CD4-positive, alpha-beta T cell treated with Interleukin-12 subunit alpha and Interleukin-12 subunit beta, for 1 hour (primary cell): ENCODE data around the gene GRIK5.
"Not testable (repeated sequence)": the region's sequence is repeated elsewhere in the genome, so short reads cannot be mapped to it uniquely, and the experiment has no call there.

Source experiments
- DNase-seq: peaks from one replicate; pipeline ENCODE4 v3.0.0-alpha.2; 2020

Gene GRIK5

DNA sequence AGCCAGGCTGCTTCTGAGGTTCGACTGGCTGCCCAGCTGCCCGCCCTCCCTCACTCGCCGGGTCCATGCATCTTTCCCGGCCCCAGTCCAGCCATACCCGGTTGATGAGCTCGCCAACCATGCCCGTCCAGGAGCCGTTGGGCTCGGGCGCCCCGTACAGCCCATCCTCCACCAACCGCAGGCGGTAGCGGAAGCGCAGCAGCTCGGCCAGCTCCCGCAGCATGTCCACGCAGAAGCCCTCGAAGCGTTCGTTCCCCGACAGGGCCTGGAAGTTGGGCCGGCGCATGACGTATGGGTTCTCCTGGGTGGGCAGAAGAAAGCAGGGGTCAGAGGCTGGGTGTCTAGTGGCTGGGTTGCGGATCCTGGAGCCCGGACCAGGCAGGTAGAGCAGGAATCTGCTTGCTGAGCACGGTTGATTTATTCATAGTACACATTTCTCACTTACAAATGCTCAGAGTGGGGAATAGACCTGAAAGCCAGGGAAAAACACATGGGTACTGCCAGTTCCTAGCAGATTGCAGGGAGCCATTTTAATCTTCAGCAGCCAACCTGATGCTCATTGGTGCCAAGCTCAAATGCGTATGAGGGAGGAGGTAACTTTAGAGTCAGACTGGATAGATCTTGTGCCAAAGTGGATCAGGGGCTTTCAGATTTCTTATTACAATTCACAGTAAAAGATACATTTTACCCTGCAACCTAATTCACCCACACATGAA, 27.4 kb downstream of the GRIK5 start:
- DNase-seq = no peak

DNA sequence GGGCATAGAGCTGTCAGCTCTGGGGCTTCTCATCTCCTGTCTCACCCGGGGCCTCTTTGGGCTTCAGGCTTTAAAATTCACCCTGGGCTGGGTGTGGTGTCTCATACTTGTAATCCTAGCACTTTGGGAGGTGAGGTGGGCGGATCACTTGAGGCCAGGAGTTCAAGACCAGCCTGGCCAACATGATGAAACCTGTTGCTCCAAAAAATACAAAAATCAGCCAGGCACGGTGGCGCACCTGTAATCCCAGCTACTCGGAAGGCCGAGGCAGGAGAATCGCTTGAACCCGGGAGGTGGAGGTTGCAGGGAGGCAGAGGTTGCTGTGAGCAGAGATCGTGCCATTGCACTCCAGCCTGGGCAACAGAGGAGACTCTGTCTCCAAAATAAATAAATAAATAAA, 29.5 kb downstream of the GRIK5 start:
- DNase-seq = not testable (repeated sequence)

DNA sequence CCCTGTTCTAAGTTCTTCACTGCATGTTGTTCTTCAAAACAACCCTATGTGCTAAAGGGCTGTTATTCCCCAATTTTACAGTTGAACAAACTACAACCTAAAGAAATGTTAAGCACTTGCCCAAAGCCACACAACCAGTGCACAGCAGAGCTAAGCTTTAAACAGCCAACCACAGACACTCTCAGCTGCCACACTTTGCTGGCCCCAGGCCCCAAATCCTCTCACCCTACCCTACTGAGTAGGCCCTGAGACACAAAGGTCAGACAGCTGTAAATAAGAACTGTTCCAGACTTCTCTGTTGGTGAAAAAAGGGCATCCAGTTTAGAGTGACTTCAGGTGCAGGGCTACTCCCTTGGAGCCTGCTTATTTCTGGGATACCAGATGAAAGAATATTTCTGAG, 30.0 kb downstream of the GRIK5 start:
- DNase-seq = no peak

DNA sequence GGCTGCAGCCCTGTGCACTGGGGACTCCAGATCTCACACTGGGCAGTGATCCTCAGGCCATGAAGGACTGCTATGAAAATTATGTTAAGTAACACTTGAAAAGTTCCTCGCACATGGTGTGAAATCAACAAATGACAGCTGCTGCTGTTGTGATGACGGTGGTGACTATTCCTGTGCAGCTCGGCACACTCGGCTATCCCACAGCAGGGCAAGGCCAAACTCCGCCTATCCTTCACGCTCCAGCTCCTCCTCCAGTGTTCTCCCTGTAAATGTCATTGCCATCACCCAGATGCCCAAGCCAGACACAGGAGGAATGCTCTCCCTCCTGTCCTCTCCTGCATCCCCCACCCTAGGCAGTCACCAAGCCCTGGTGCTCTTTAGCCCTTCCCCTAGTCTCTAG, 31.3 kb downstream of the GRIK5 start:
- DNase-seq = no peak

DNA sequence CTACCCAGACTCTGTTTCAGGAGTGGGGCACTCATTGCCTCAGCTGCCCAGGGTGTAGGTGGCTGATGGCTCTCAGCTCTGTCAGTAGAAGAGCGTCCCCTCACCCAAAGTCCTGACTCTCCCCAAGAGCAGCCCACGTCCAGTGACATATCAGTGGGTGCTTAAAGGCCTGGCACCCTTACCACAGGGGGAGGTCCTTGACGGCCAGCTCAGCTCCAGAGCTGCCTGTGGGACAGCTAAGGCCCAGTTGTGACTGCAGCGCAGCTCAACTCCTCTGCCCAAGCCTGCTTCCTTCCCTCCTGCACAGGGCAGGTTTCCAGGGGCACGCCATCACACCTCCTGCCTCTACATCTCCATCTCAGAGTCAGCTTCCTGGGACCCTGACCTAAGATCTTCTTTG, 32.4 kb downstream of the GRIK5 start:
- DNase-seq = no peak

DNA sequence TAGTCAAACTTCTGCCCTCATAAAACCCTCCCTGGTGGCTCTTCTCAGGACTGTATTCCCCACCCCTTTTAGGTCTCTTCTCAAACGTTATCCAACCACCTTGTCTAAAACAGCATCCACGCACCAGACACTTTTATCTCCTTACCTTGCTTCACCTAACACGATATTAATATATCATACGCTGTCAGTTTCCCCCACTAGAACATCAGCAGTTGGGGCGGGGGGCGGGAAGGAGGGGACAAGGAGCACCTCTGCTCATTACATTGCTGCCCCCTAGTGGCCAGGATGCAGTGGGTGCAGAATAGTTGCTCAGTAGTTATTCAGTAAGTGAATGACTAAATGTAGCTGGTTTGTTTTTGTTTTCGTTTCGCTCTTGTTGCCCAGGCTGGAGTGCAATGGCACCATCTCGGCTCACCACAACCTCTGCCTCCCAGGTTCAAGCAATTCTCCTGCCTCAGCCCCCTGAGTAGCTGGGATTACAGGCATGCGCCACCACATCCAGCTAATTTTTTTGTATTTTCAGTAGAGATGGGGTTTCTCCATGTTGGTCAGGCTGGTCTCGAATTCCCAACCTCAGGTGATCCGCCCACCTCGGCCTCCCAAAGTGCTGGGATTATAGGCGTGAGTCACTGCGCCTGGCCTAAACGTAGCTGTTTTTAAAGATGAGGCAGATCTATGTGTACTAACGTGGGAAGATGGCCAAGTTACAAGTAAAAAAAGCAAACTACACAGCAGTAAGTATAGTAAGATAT, 35.2 kb downstream of the GRIK5 start:
- DNase-seq = peak; percentile 74

DNA sequence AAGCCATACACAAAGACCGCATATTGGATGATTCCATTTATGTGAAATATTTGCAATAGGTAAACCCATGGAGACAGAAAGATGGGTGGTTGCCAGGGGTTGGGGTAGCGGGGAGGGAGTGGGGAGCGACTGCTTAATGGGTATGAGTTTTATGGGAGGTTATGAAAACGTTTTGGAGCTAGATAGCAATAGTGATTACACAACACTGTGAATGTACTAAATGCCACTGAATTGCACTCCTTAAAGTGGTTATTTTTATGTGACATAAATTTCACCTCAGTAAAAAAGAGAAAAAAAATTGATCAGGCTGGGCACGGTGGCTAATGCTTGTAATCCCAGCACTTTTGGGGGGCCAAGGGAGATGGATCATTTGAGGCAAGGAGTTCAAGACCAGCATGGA, 36.6 kb downstream of the GRIK5 start:
- no peak for DNase-seq

DNA sequence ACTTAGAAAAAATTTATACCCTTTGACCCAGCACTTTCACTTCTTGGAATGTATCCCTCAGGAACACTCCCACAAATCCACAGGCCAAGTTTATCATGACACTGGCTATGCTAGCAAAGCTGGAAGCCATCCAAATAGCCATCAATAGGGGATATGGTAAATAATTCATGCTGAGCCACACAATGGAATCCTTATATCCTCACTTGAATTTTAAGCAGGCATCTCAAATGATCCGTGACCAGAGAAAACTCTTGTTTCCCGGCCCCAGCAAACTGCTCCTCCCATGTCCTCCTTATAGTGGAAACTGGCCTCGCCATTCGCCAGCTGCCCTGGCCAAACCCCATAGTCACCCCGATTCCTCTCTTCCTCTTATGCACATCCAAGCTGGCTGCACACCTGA, 37.6 kb downstream of the GRIK5 start:
- DNase-seq = no peak

DNA sequence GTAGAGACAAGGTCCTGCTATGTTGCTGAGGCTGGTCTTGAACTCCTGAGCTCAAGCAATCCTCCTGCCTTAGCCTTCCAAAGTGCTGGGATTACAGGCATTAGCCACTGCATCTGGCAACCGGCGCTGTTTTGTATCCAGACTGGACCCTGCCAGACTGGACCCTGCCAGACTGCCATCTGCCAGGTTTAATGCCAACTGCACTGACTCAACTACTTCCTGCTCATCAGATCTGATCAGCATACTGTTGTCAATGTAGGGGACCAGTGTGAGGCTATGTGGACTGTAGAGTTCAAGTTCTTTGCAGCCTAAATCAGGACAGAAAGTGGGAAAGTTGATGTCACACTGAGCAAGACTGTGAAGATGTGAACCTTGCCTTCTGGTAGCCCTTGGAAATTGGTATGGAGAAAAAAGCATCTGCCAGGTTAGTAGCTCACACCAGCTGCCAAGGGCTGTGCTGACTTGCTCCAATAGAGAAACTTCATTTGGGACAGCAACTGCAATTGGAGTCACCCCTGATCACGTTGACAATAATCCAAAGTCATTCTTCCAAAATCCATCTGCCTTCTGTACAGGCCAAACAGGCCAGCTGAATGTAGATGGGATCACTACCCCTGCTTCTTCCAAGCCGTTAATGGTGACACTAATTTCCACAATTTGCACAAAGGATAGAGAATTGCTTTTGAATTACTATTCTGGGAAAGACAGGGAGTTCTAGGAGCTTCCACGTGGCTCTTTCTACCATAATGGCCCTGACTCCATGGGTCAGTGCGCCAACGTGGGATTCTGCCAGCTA, 39.2 kb downstream of the GRIK5 start:
- no peak for DNase-seq

DNA sequence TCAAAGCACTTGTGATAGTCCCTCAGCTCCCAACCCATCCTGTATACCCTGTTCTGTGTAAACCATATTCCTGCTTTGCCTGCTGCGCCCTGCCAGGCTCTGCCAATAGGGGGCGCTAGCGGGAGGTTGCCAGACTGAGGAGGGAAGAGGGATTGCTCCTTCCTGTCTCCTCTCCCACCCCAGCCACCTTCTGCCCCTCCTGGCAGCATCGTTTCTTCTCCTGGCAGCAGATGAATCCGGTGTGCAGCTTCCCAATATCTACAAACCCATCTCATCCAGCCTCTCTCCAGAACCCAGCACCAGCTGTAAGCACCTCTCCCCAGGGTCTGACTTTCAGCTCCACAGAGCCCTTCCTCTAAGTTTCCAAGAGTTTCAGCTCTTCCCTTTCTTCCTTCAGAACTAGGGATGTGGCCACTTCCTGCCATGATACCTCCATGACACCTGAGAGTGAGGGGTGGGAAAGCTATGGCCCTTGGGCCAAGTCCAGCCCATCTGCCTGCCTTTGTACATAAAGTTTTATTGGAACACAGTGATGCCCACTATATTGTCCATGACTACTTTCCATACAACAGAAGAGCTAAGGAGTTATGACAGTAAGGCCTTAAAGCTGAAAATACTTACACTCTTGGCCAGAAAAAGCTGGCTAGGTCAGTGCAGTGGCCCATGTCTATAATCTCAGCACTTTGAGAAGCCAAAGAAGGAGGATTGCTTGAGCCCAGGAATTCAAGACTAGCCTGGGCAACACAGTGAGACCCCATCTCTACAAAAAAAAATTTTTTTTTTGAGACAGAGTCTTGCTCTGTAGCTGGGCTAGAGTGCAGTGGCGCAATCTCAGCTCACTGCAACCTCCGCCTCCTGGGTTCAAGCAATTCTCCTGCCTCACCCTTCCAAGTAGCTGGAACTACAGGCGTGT, 41.4 kb downstream of the GRIK5 start:
- peak; percentile 11 for DNase-seq

DNA sequence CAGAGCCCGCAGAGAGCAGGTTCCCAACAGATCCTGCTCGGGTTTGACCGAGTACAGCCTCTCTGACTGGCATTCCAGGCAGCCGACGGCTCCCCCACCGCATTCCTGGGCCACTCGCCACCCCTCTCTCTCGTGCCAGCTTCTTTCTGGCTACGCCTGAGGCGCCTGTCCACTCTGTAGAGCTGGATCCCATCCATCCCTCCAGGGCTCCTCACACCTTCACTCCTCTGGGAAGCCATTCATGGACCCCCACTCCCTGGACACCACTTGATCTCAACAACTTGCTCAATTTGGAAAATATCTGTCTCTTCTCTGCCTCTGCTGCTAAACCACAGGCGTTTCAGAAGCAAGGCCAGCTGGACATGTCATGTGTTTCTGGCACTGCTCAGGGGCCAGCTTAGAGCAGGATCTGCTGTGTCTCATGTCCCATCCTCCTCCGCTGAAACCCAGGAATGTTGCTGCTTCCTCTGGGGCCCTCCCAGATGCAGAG, 45.3 kb downstream of the GRIK5 start:
- DNase-seq = no peak

DNA sequence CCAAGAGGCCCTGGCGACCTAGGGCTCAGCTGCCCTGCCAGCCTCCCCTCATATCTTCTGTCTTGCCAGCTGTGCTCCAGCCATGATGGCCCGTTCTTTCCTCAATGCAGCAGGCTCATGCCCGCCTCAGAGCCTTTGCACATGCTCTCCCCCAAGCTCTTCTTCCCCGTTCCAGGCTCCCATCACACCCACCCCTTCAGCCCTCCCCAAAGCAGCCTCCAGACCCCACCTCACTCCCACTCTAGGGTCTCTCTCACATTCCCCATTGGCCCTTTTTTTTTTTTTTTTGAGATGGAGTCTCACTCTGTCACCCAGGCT, 46.1 kb downstream of the GRIK5 start:
- no peak for DNase-seq

DNA sequence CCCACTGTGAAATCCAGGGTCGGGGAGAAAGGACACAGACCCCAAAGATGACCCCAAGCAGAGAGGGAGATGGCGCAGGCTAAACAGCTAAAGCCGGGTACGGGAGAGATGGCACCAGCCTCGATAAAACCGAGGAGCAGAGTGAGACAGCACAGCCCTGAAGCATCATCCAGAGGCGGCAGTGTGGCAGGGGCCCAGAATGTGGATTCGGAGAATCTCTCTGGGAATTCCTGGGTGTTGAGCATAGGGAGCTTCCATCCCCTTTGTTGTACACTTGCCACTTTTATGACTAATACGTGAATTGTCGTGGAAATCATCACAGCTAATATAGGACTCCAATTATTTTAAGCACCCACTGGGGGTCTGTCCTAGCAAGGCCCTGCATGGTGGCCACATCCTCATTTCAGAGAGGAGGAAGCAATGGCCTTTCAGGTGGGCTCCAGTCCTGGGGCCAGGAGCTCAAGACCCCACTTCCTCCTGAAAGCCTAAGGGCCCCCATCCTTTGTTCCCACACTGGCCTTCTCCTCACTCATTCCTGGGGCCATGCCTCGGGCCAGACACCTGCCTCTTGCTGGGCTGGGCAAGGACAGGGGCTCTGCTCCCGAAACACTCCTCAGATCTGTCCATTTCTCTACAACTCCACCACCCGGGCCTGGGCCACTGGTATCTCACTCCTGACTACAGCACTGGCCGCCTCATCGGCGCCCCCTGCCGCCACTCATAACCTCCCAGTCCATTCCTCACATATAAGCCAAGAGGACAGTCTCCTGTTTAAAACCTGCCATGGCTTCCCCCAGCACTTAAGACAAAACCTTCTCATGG, 46.7 kb downstream of the GRIK5 start:
- DNase-seq = no peak

DNA sequence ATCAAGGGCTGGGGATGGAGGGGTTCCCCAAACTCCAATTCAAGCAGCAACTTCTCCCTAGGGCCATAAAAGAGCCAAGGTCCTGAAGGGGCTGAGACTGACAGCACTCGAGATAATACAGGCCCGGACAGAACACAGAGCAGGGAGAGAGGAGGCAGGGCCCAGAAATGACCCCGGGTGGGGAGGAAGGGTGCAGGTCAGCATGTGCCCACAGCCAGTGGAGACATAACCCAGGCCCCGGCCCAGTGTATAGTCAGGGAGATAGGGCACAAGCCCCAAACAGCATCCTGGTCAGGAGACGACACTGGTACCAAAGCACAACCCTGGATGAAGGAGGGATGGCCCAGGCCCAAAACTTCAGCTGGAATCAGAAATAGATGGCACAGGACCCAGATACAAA, 47.4 kb downstream of the GRIK5 start:
- DNase-seq = no peak

DNA sequence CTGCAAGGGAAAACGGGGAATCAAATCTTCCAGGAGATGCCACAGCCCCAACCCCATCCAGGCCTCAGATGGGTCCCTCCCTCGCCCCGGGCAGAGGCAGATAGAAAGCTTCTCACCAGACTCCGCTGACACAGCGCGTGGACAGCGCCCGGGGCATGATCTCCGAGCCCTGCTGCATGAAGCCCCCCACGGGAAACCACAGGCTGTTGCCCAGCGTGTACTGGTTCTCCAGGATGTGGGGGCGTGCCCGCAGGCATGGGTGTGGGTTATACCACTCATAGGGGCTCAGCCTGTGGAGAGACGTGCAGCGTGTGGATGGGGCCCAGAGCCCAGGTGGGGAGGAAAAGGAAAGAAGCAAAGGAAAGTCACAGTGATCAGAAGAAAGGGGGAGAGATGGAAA, 48.8 kb downstream of the GRIK5 start:
- DNase-seq = no peak

DNA sequence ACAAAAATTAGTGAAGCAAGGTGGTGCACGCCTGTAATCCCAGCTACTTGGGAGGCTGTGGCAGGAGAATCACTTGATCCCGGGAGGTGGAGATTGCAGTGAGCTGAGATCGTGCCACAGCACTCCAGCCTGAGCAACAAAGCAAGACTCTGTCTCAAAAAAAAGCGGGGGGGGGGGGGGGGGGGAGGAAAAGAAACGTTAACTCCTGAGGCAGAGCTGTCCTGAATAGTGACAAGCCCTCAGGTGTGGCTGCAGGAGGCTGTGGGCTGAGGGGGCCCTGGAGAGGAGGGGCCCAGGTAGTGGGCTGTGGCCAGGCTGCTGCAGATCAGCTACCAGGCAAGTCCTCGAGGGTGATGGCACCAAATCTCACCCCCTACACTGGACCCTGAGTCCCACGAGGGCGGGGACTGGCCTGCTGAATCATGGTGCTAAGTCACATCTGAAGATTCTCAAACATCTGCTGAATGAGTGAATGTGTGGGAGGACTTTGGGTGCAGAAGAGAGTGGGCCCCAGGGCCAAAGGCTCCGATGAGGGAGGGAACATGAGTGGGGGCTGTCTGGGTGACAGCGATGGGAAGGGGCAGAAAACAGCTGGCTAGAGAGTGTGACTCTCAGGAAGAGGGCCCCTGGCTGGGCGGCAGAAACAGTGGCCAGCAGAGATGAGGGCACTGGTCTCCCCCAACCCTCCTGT, 51.4 kb downstream of the GRIK5 start:
- DNase-seq = no peak

DNA sequence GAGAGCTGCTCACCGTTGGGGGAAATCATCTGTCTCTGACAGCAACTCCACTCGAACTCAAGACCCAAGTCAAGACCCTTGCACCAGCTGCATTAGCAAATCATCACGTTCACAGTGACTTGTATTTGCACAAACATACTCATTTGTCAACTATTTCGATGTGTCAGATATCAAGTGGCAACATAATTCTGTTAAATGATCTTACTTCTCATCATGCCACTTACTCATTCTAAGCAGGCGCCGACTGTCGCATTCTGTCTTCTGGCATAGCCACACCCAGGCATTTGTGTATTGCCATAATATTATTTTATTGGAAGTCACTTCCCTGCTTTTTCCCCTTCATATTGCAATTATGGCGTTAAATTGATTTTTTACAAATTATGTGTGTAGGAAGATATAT, 53.0 kb downstream of the GRIK5 start:
- no peak for DNase-seq

DNA sequence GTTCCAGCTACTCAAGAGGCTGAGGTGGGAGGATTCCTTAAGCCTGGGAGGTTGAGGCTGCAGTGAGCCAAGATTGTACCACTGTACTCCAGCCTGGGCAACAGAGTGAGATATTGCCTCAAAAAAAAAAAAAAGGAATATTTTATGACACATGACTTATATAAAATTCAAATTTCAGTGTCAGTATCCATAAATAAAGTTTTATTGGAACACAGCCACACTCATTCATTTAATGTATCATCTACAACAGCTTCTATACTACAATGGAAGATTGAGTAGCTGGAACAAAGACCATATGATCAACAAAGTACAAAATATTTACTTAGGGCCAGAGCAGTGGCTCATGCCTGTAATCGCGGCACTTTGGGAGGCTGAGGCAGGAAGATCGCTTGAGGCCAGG, 57.3 kb downstream of the GRIK5 start:
- not testable (repeated sequence) for DNase-seq

DNA sequence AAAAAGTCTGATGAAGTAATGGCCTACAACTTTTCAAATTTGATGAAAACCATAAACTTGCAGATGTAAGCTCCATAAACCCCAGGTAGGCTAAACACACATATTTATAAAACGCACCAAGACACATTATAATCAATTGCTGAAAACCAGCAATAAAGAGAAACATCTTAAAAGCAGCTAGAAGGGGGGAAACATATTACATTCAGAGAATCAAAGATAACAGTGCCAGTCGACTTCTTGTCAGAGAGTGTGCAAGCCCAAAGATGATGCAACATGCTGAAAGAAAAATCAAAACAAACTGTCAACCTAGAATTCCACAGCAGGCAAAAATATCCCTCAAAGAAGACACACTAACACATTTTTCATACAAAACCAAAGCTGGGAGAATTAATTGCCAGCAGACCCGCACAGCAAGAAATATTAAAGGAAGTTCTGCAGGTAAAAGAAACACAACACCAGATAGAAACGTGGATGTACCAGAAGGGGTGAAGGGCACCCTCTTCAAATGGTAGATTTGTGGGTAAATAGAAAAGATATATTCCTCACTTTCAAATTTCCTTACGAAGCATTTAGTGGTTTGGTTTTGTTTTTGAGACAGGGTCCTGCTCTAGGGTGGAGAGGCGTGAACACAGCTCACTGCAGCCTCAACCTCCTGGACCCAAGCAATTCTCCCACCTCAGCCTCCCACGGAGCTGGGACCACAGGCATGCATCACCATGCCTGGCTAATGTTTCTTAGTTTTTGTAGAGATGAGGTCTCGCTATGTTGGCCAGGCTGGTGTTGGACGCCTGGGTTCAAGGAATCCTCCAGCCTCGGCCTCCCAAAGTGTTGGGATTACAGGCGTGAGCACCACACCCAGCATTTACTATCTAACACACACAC, 59.5 kb downstream of the GRIK5 start:
- DNase-seq = no peak

DNA sequence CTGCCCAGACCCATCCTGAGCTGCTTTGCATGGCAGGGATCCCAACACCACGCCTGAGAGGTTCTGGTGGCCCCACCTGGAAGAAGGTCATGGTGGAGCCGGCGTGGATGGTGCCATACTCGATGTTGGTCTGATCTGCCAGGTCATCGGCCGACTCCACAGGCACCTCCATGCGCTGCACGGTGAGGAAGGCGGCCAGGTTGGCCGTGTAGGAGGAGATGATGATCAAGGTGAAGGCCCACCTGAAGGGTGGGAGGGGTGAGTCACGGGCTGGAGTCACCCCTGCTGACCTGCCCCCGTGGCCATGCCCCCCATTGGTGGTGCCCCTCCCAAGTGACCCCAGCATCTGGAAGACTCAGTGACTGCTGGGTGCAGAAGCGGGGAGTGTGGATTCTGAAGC, 63.4 kb downstream of the GRIK5 start:
- no peak for DNase-seq
